ENCODE results near the gene ZBTB16.
"Not testable (repeated sequence)": the region's sequence is repeated elsewhere in the genome, so short reads cannot be mapped to it uniquely, and the experiment has no call there.

Gene ZBTB16

GRCh38 chr11:114040706-114041211 is 18.8 kb upstream of the ZBTB16 start:
- no peak overlapping the region for H3K4me3 ChIP-seq (replicated peaks; ENCODE audit: low read depth, low read length)
- DNase-seq (ENCODE audit: extremely low read depth, low read depth) = no peak
- no peak for TF ChIP-seq CTCF (IDR thresholded peaks at IDR 0.05; ENCODE audit: low read depth, low read length, missing control alignments)

GRCh38 chr11:114042234-114042633 is 17.3 kb upstream of the ZBTB16 start:
- no peak for DNase-seq (ENCODE audit: extremely low read depth, low read depth)
- H3K4me3 ChIP-seq (replicated peaks; ENCODE audit: low read depth, low read length) = no peak overlapping the region
- no peak for TF ChIP-seq CTCF (IDR thresholded peaks at IDR 0.05; ENCODE audit: low read depth, low read length, missing control alignments)

GRCh38 chr11:114044042-114044871 is 15.3 kb upstream of the ZBTB16 start:
- no peak for DNase-seq (ENCODE audit: extremely low read depth, low read depth)
- TF ChIP-seq CTCF (IDR thresholded peaks at IDR 0.05; ENCODE audit: low read depth, low read length, missing control alignments) = no peak

GRCh38 chr11:114047327-114047726 is 12.2 kb upstream of the ZBTB16 start:
- no peak for DNase-seq (ENCODE audit: extremely low read depth, low read depth)
- no peak overlapping the region for H3K4me3 ChIP-seq (replicated peaks; ENCODE audit: low read depth, low read length)
- TF ChIP-seq CTCF (IDR thresholded peaks at IDR 0.05; ENCODE audit: low read depth, low read length, missing control alignments) = no peak

More at GRCh38 chr11:114044042-114044871, 15.3 kb upstream of the ZBTB16 start:
- H3K4me3 ChIP-seq (replicated peaks; ENCODE audit: low read depth, low read length) = no peak overlapping the region

GRCh38 chr11:114049050-114049449 is 10.5 kb upstream of the ZBTB16 start:
- TF ChIP-seq CTCF (IDR thresholded peaks at IDR 0.05; ENCODE audit: low read depth, low read length, missing control alignments) = no peak
- no peak for DNase-seq (ENCODE audit: extremely low read depth, low read depth)
- no peak overlapping the region for H3K4me3 ChIP-seq (replicated peaks; ENCODE audit: low read depth, low read length)

- H3K4me3 ChIP-seq (replicated peaks; ENCODE audit: low read depth, low read length); DNase-seq (ENCODE audit: extremely low read depth, low read depth): not testable (repeated sequence)
Observed at GRCh38 chr11:114049766-114050165, 9.7 kb upstream of the ZBTB16 start.

- DNase-seq (ENCODE audit: extremely low read depth, low read depth) = no peak
- no peak overlapping the region for H3K4me3 ChIP-seq (replicated peaks; ENCODE audit: low read depth, low read length)
- TF ChIP-seq CTCF (IDR thresholded peaks at IDR 0.05; ENCODE audit: low read depth, low read length, missing control alignments) = no peak
Observed at GRCh38 chr11:114050258-114050927, 9.1 kb upstream of the ZBTB16 start.

Measured in HFF-Myc (cell line).